Heart right ventricle (tissue), 16 donors: Measurements from ENCODE around the gene NLGN2. TPM values are rescaled to one million over a fixed set of nuclear protein-coding genes. Genes with fewer than 3 reads are reported as not detected.

Experiments used
- ATAC-seq, 8 donors: fragments of 200-7000 bp; cut with Tn5 transposase; one replicate each; pipeline ENCODE4 v1.9.1; 2020; ENCODE audit warnings: mild to moderate bottlenecking in 8 of 8, moderate library complexity in 8 of 8, moderate number of reproducible peaks in 1 of 8
- DNase-seq, 2 donors: peaks; one replicate each; pipeline ENCODE4 v3.0.0-alpha.2; 2020
- H3K27ac ChIP-seq, 10 donors: fragments of 200-600 bp; sonication (generic) in 2 of 10; one replicate each; pipeline versions ENCODE4 v1.5.0 to v1.8.0; 2020 to 2022; ENCODE audit warnings: mild to moderate bottlenecking in 3 of 10
- H3K27me3 ChIP-seq, 7 donors: fragments of 200-600 bp; one replicate each; pipeline ENCODE4 v1.8.0; 2021 to 2022; ENCODE audit warnings: mild to moderate bottlenecking in 2 of 7
- H3K36me3 ChIP-seq, 9 donors: fragments of 200-600 bp; sonication (generic) in 1 of 9; one replicate each; pipeline versions ENCODE4 v1.5.0 to v1.8.0; 2020 to 2022; ENCODE audit warnings: mild to moderate bottlenecking in 2 of 9
- H3K4me1 ChIP-seq, 9 donors: fragments of 200-600 bp; sonication (generic) in 1 of 9; one replicate each; pipeline versions ENCODE4 v1.5.0 to v1.8.0; 2020 to 2022; ENCODE audit warnings: mild to moderate bottlenecking in 4 of 9
- H3K4me3 ChIP-seq, 10 donors: fragments of 200-600 bp; sonication (generic) in 2 of 10; one replicate each; pipeline versions ENCODE4 v1.5.0 to v1.8.0; 2020 to 2022; ENCODE audit warnings: mild to moderate bottlenecking in 7 of 10, moderate library complexity in 2 of 10
- H3K9me3 ChIP-seq, 11 donors: fragments of 200-600 bp in 10 of 11; sonication (generic) in 2 of 11; one replicate each; pipeline versions ENCODE4 v1.5.0 to v1.8.0; 2013 to 2022; ENCODE audit warnings: mild to moderate bottlenecking in 2 of 11, control low read depth in 1 of 11, moderate library complexity in 1 of 11
- CTCF ChIP-seq, 9 donors: fragments of 200-600 bp; sonication (generic) in 2 of 9; IDR thresholded peaks; one replicate each; pipeline versions ENCODE4 v1.5.0 to v1.8.0; 2021 to 2022; ENCODE audit warnings: antibody characterized with exemption in 9 of 9, mild to moderate bottlenecking in 5 of 9, moderate library complexity in 1 of 9
- WGBS, 2 donors: extraction: QIAGEN DNeasy Blood & Tissue Kit; methylation state at CpG; one replicate each; pipeline ENCODE4 v1.1.7; 2013; ENCODE audit warnings: inconsistent platforms in 1 of 2; 5-methylcytosine and 5-hydroxymethylcytosine counted together
- intact Hi-C, 10 donors: fragments of 100-400 bp; cut with DNase I; formaldehyde crosslinking; loops; one replicate each; pipeline versions ENCODE4 v1.11.1 to v1.14.2; 2022
- polyA plus RNA-seq, 2 donors: library from polyadenylated mRNA; stranded (reverse); fragments of 200-250 nt; gene quantifications; one replicate each; pipeline ENCODE4 v1.2.3, GENCODE V29; 2013
- total RNA-seq, 10 donors: library from RNA; stranded (reverse); fragmentation: NEBNext Ultra II Directional in 3 of 10; extraction: Animal tissue kit (Norgen Biotek cat#: 25700) in 3 of 10; gene quantifications; one replicate each; pipeline versions ENCODE4 v1.2.1 to v1.2.4, GENCODE V29; 2021 to 2023
- donor health status: Arrhythmogenic right ventricular cardiomyopathy.
- donor health status: ischemic (EF 13 %, LVEDD 7.1; RV severe dilation, severe dysfunction).
- donor health status: healthy with polysubstance abuse.
- donor health status: DM: no; HTN: yes; CAD: no.
- donor health status: DM: no; HTN: no; CAD: no.
- donor health status: ischemic (EF 25% LVEDD 6.9; RV normal size, moderate dysfunction).
- donor health status: ischemic (EF 25% LVEDD 5.7; RV mildly dilated, moderate dysfunction).
- donor health status: healthy.
- donor health status: DM: yes; HTN: yes; CAD: no.
- donor health status: Ischemic cardiomyopathy.
- donor health status: ischemic (EF 35%, LVEDD 5.7; RV mildly dilated, moderate dysfunction).
- donor health status: nonischemic (EF 11% LVEDD 7.7; RV severe dilation, severe dysfunction).
- donor health status: DM: yes; HTN: yes; CAD: no.
- donor health status: PGD.
- donor health status: ischemic (EF 29% LVEDD 5.4; RV normal size, mild dysfunction).
- donor health status: nonischemic (EF 23%, LVEDD 6.1; RV moderate dilation, normal function).

NLGN2 gene
- total and polyA plus RNA-seq, 12 donors, result 3.6 to 15.8 (median 7.1) TPM

GRCh38 chr17:7427549-7427948 is 19.9 kb downstream of the NLGN2 start:
- intact Hi-C loops, result no loop called here
- DNase-seq (no peak), ATAC-seq (no peak)
- no peak for TF ChIP-seq CTCF (IDR thresholded peaks at IDR 0.05)
- Histone ChIP-seq H3K9me3 (no peaks in the 10 kb centered on the region), H3K27me3 (no peaks in the 10 kb centered on the region), H3K36me3 (no peaks in the 10 kb centered on the region), H3K4me1 (no peaks in the 10 kb centered on the region), H3K4me3 (no peak overlapping the region), H3K27ac (no peak overlapping the region)
- WGBS, 2 donors, result 89 to 90% methylated on average over 7 of the region's 7 CpGs

GRCh38 chr17:7428557-7428956 is 20.9 kb downstream of the NLGN2 start, which contains the start of gene SPEM3:
Gene SPEM3, plus strand, starts transcription at chr17:7428857. Its CDS starts 46 bp downstream, at chr17:7428903.
- 68 to 73% methylated on average over 5 of the region's 5 CpGs for WGBS, 2 donors
- DNase-seq, result no peak
- no peak within 1 kb of the TSS for H3K27ac ChIP-seq
- H3K9me3 ChIP-seq, result no peaks in the 10 kb centered on the region
- no peaks in the 10 kb centered on the region for H3K27me3 ChIP-seq
- no peak for ATAC-seq
- TF ChIP-seq CTCF (IDR thresholded peaks at IDR 0.05), result no peak
- no peaks in the 10 kb centered on the region for H3K4me1 ChIP-seq
- no peak within 1 kb of the TSS for H3K4me3 ChIP-seq
- no peaks in the 10 kb centered on the region for H3K36me3 ChIP-seq
- intact Hi-C loops, result no loop called here

GRCh38 chr17:7429722-7430121 is 22.1 kb downstream of the NLGN2 start:
- WGBS, 2 donors, result 90 to 93% methylated on average over 9 to 10 of the region's 10 CpGs
- DNase-seq (no peak), ATAC-seq (no peak)
- Histone ChIP-seq H3K36me3 (no peaks in the 10 kb centered on the region), H3K4me1 (peaks cover 0 to under 1% (median 0%) of the 10 kb centered on the region in 9 donors), H3K4me3 (no peak overlapping the region), H3K27me3 (no peaks in the 10 kb centered on the region), H3K9me3 (no peaks in the 10 kb centered on the region), H3K27ac (no peak overlapping the region)
- TF ChIP-seq CTCF (IDR thresholded peaks at IDR 0.05), result no peak
- intact Hi-C loops, result loop anchor here in 4 of 10 donors (10.0 kb wide), 3 partner anchors 75 to 155 kb away; partner anchors contain the start of genes KCTD11 (in 2 of the 4), TMEM95 (in 2 of the 4), MPDU1 (in 1 of the 4) and TNFSF13 (in 1 of the 4)

GRCh38 chr17:7431231-7431630 is 23.6 kb downstream of the NLGN2 start:
- TF ChIP-seq CTCF (IDR thresholded peaks at IDR 0.05), result no peak
- Histone ChIP-seq H3K27me3 (no peaks in the 10 kb centered on the region), H3K9me3 (no peaks in the 10 kb centered on the region), H3K27ac (no peak overlapping the region), H3K4me1 (peaks cover 6 to 16% (median 10%) of the 10 kb centered on the region in 9 donors), H3K36me3 (no peaks in the 10 kb centered on the region), H3K4me3 (no peak overlapping the region)
- ATAC-seq (no peak), DNase-seq (no peak)
- 93 to 94% methylated on average over 1 of the region's 1 CpG for WGBS, 2 donors
- intact Hi-C loops, result loop anchor here in 4 of 10 donors (10.0 kb wide), 3 partner anchors 76 to 154 kb away; partner anchors contain the start of genes KCTD11 (in 2 of the 4), TMEM95 (in 2 of the 4), MPDU1 (in 1 of the 4) and TNFSF13 (in 1 of the 4)
